A204.1 (cell line): ENCODE data around the gene MTMR12.

Experiments used
- FAIRE-seq: peaks from 2 replicates; lab custom pipeline; 2012; peaks lifted over from hg19 to GRCh38; lab: Jason Lieb, UNC

MTMR12 gene

GRCh38 chr5:32312595-32313332, at the start of gene MTMR12:
Gene MTMR12 (minus strand): TSS chr5:32312939. CDS start chr5:32312838, 101 bp downstream.
- peak; percentile 97 for FAIRE-seq

- no peak for FAIRE-seq
These were observed 49.8 kb upstream of the MTMR12 start for GRCh38 chr5:32362527-32362926.

DNA sequence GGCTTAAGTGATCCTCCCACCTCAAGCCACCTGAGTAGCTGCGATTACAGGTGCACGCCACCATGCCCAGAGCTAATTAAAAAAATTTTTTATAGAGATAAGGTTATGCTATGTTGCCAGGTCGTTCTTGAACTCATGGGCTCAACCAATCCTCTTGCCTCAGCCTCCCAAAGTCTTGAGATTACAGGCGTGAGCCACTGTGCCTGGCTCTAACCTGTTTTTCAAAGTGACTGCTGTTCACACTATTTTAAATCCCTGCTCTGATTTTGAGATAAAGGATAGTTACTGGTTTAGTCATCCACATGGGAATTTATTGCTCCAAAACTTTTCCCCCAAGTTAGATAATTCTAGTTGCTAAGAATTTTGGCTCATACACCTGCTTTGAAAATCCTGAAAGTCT, 48.2 kb upstream of the MTMR12 start:
- FAIRE-seq: no peak

DNA sequence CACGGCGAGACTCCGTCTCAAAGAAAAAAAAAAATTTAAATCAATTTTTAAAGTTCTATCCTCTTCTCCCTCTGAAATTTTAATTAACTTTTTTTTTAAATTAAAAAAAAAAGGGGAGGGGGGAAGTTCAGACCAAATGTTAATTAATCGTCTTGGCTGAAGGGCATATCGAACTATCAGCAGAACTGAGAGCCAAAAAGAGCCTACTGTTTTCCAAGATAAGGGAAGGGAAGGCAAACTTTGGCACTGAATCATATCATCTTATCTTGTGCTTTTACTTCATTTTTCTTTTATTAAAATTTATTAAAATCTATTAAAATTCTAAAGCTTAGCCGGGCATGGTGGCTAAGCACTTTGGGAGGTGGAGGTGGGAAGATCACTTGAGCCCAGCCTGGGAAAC, 45.9 kb upstream of the MTMR12 start:
- FAIRE-seq: no peak

GRCh38 chr5:32357658-32358057, 44.9 kb upstream of the MTMR12 start:
- no peak for FAIRE-seq

DNA sequence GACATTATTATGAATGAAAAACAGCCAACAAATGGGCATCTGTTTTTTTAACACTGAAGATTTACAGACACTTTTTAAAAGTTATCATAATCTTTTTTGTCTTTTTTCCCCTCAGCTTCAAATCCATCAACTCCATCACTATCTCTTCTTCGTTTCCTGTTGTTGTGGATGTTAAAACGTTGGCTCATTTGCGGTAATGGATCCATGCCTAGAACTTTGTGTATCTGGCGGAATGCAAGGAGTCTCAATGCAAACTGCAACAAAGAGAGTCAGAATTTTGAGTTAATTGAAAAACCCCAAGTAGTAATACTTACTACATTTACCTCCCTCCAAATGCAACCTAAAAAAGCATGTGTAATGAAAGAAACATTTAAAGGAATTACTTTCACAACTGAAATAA, 42.9 kb upstream of the MTMR12 start:
- no peak for FAIRE-seq

- FAIRE-seq: no peak
These were observed 40.7 kb upstream of the MTMR12 start for GRCh38 chr5:32353420-32353819.

DNA sequence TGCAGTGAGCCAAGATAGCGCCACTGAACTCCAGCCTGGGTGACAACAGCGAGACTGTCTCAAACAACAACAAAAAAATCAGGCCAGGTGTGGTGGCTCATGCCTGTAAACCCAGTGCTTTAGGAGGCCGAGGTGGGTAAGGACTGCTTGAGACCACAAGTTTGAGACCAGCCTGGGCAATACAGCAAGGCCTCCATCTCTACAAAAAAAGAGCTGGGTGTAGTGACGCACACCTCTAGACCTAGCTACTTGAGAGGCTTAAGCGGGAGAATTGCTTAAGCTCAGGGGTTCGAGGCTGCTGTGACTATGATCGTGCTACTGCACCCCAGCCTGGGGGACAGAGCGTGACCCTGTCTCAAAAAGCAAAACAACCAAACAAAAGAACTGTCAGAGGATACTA, 39.9 kb upstream of the MTMR12 start:
- FAIRE-seq: no peak

- FAIRE-seq: no peak
These were observed 34.1 kb upstream of the MTMR12 start for GRCh38 chr5:32346869-32347268.

GRCh38 chr5:32343058-32343672, 30.4 kb upstream of the MTMR12 start:
- FAIRE-seq: no peak

- no peak for FAIRE-seq
These were observed 29.9 kb upstream of the MTMR12 start for GRCh38 chr5:32342656-32343055.

- no peak for FAIRE-seq
These were observed 27.1 kb upstream of the MTMR12 start for GRCh38 chr5:32339878-32340277.

DNA sequence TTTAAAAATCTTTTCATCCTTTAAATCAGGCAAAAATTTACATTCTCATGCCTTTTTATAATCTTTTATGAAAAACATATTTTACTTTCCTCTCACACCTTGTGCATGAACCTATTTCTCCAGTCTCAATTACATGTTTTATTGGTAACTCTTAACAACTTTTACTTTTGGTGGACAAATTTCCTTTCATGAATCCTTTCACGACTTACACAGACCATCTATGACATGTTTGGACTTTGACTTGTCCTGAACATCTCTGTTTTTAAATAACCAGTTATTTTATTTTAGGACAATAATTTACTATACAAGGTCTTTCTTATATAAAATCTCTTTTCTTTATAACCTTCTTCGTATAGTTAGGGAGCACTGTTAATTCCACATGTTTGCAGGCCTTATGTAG, 26.5 kb upstream of the MTMR12 start:
- no peak for FAIRE-seq

GRCh38 chr5:32332966-32333365, 20.2 kb upstream of the MTMR12 start:
- no peak for FAIRE-seq

- FAIRE-seq: no peak
These were observed 19.6 kb upstream of the MTMR12 start for GRCh38 chr5:32332361-32332760.

DNA sequence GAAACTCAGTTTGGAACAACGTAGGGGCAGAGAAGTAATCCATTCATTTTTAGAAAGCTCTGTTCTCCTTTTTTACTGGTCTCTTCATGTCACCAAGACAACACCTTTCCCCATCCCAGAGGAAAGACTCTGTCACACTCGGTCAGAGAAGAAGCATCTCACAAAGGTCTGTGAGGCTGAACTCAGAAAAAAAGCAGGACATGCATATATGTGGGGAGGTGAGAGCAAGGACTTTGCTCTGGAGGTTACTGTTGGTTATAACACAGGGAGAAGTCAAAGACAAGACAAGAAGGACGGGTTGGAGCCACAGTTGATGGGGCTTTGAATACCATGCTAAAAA, 19.2 kb upstream of the MTMR12 start:
- no peak for FAIRE-seq

DNA sequence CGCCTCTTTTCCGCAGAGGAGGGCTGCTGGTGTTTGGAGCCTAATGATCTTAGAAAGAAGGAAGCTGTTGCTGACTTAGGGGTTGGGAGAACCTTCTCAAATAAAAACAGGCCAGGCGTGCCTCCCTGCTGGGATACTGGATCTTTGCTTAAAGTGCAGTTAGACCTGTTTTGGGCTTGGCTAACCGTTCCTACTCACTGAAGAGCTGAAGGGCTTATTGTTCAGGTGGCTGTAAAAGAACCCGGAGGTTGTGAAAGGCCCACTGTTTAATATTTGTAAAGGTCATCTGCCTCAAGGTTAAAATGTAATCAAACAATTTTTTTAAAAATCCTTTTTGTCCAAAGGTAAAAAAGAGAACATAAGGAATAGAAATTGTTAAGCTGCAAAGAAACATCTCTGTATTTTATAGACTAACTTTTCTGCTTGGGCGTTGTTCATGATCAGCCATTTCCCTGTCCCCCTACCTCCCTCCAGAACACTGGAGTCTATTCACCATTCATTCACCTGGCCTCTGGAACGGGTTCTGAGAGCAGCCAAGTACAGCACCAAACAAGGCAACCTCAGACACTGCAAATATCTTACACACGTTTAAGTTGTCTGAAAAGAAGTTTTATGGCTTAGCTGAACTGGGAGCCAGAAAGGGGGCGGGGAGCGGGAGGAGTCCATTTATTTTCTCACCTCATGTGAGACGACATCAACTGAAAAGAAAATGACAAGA, 18.6 kb upstream of the MTMR12 start:
- no peak for FAIRE-seq

DNA sequence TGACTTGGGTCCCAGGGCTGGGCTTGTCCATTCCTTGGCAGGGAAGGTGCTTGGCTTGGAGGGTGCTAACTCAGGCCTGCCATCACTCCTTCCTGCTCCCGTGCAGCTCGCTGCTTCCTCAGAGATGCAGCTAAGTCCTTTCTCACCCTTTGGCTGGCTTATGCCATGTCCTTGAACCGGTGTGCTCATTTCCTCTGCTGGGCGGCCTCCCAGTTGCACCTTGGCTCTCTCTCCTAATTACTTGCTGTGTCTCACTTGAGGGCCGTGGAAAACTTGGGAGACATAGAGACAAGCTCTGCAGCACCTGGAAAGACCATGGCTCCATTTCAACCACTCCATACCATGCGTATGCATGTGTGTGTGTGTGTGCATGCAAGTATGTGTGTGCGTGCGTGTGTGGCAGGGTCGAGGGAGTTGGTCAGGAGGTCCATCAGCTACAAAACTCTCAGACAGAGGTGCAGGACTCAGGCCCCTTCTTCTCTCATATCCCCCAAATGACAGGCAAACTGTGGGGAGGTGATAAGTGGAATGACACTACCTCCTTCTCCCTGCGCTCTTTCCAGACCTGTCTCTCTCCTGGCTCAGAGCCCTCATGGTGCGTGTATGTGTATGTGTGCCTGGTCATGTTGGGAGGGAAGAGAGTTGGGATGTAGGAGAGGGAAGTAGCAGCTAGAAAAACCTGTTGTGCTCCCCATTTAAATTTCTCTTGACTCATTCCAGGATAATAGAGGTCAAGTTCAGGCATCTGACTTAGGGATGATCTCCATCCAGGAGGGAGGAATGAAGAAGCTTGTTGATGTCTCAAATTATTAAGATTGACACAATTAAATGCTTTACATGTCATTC, 17.6 kb upstream of the MTMR12 start:
- FAIRE-seq: no peak

DNA sequence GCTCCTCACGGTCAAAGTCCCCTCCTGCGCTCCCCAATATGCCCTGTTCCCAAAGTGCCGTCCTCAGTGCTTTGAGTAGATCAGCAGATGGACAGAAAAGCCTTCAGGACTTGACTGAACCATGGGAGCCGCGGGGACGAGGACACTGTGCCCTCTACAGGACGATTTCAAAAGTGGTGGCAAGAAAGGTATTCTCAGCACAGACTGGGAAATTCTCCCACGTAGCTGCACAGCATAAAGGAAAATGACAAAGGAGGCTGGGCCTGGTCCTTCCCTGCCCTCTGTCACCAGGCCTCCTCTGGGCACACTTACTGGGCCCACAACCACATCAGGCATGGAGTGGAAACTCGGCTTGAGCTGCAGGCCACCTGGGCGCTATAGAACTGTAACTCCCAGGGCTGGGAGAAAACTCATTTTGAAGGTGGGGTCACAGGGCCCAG, 16.7 kb upstream of the MTMR12 start:
- no peak for FAIRE-seq

- no peak for FAIRE-seq
These were observed 13.6 kb upstream of the MTMR12 start for GRCh38 chr5:32326216-32326772.

- FAIRE-seq: no peak
These were observed 12.9 kb upstream of the MTMR12 start for GRCh38 chr5:32325616-32326015.

GRCh38 chr5:32325062-32325461, 12.3 kb upstream of the MTMR12 start:
- FAIRE-seq: no peak
